Measurements from ENCODE around the gene XIRP1. TPM values are rescaled to one million over a fixed set of nuclear protein-coding genes. Genes with fewer than 3 reads are reported as not detected.

Gene XIRP1
- total RNA-seq, 2 experiments from 2014 or later: not detected

- no peak overlapping the region for H3K4me2 ChIP-seq (ENCODE audit: low read length)
- H3K27ac ChIP-seq (ENCODE audit: low read depth, low read length, poor library complexity, severe bottlenecking): no peak overlapping the region
- ChIA-PET POLR2A (interaction anchor here (1.1 to 1.3 kb wide), 2 partner anchors 9 to 12 kb away, joined by 3 to 5 read pairs; no protein-coding TSS in a partner anchor), CTCF (ENCODE audit: unreplicated experiment) (interaction anchor here (0.6 kb wide), 1 partner anchor 80 kb away, joined by 3 read pairs; no protein-coding TSS in a partner anchor)
- no peaks in the 10 kb centered on the region for H4K20me1 ChIP-seq (ENCODE audit: insufficient read depth, low read length)
- no peak for DNase-seq (ENCODE audit: low spot score)
- TF ChIP-seq, protein P1, sequence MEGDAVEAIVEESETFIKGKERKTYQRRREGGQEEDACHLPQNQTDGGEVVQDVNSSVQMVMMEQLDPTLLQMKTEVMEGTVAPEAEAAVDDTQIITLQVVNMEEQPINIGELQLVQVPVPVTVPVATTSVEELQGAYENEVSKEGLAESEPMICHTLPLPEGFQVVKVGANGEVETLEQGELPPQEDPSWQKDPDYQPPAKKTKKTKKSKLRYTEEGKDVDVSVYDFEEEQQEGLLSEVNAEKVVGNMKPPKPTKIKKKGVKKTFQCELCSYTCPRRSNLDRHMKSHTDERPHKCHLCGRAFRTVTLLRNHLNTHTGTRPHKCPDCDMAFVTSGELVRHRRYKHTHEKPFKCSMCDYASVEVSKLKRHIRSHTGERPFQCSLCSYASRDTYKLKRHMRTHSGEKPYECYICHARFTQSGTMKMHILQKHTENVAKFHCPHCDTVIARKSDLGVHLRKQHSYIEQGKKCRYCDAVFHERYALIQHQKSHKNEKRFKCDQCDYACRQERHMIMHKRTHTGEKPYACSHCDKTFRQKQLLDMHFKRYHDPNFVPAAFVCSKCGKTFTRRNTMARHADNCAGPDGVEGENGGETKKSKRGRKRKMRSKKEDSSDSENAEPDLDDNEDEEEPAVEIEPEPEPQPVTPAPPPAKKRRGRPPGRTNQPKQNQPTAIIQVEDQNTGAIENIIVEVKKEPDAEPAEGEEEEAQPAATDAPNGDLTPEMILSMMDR (conservative IDR thresholded peaks at IDR 0.05; ENCODE audit: low read length): 0 out of 2 replicates have a peak, but pooled peaks have one; percentile 25
- no peak for TF ChIP-seq EZH2phosphoT487 (IDR thresholded peaks at IDR 0.05; ENCODE audit: borderline replicate concordance, low read depth, low read length)
- no peak overlapping the region for H2AFZ ChIP-seq (ENCODE audit: low read length)
- H3K4me1 ChIP-seq (ENCODE audit: insufficient read depth, low read length, poor library complexity, severe bottlenecking): no peaks in the 10 kb centered on the region
- H3K4me3 ChIP-seq (ENCODE audit: low read depth, low read length, poor library complexity, severe bottlenecking): no peak overlapping the region
- intact Hi-C loops (cut with micrococcal nuclease; ENCODE audit: unreplicated experiment): no loop called here
- no peaks in the 10 kb centered on the region for H3K79me2 ChIP-seq (ENCODE audit: insufficient read depth, low read depth, low read length)
- BruUV-seq (replicated peaks): no TSS peak
- no peaks in the 10 kb centered on the region for H3K9me3 ChIP-seq (ENCODE audit: low read length)
- no peaks in the 10 kb centered on the region for H3K9me2 ChIP-seq (ENCODE audit: insufficient read depth, low read length)
- no peaks in the 10 kb centered on the region for H3K36me3 ChIP-seq (ENCODE audit: insufficient read depth, low read length)
Observed at GRCh38 chr3:39166134-39166710, 26.2 kb downstream of the XIRP1 start.

- no peaks in the 10 kb centered on the region for H3K4me1 ChIP-seq (ENCODE audit: insufficient read depth, low read length, poor library complexity, severe bottlenecking)
- DNase-seq (ENCODE audit: low spot score): no peak
- H3K36me3 ChIP-seq (ENCODE audit: insufficient read depth, low read length): no peaks in the 10 kb centered on the region
- POLR2A ChIA-PET: interaction anchor here (0.8 to 1.1 kb wide), 3 partner anchors 13 to 123 kb away, joined by 3 to 5 read pairs (median 3); no protein-coding TSS in a partner anchor
- H2AFZ ChIP-seq (ENCODE audit: low read length): no peak overlapping the region
- no peaks in the 10 kb centered on the region for H3K9me3 ChIP-seq (ENCODE audit: low read length)
- no TSS peak for BruUV-seq (replicated peaks)
- CTCF ChIA-PET (ENCODE audit: unreplicated experiment): no interaction called here
- TF ChIP-seq, protein P1 (conservative IDR thresholded peaks at IDR 0.05; ENCODE audit: low read length): no peak
- no peak for TF ChIP-seq EZH2phosphoT487 (IDR thresholded peaks at IDR 0.05; ENCODE audit: borderline replicate concordance, low read depth, low read length)
- no peak overlapping the region for H3K4me2 ChIP-seq (ENCODE audit: low read length)
- H3K9me2 ChIP-seq (ENCODE audit: insufficient read depth, low read length): no peaks in the 10 kb centered on the region
- no peaks in the 10 kb centered on the region for H3K79me2 ChIP-seq (ENCODE audit: insufficient read depth, low read depth, low read length)
- H3K27ac ChIP-seq (ENCODE audit: low read depth, low read length, poor library complexity, severe bottlenecking): no peak overlapping the region
- H3K4me3 ChIP-seq (ENCODE audit: low read depth, low read length, poor library complexity, severe bottlenecking): no peak overlapping the region
- no peaks in the 10 kb centered on the region for H4K20me1 ChIP-seq (ENCODE audit: insufficient read depth, low read length)
- intact Hi-C loops (cut with micrococcal nuclease; ENCODE audit: unreplicated experiment): no loop called here
Observed at GRCh38 chr3:39165518-39165917, 26.9 kb downstream of the XIRP1 start.

GRCh38 chr3:39164414-39164813 is 28.0 kb downstream of the XIRP1 start:
- TF ChIP-seq, protein P1 (conservative IDR thresholded peaks at IDR 0.05; ENCODE audit: low read length): no peak
- no peak for TF ChIP-seq EZH2phosphoT487 (IDR thresholded peaks at IDR 0.05; ENCODE audit: borderline replicate concordance, low read depth, low read length)
- Histone ChIP-seq H3K9me2 (ENCODE audit: insufficient read depth, low read length) (no peaks in the 10 kb centered on the region), H3K4me2 (ENCODE audit: low read length) (no peak overlapping the region), H3K4me1 (ENCODE audit: insufficient read depth, low read length, poor library complexity, severe bottlenecking) (no peaks in the 10 kb centered on the region), H3K79me2 (ENCODE audit: insufficient read depth, low read depth, low read length) (no peaks in the 10 kb centered on the region), H3K36me3 (ENCODE audit: insufficient read depth, low read length) (no peaks in the 10 kb centered on the region), H2AFZ (ENCODE audit: low read length) (no peak overlapping the region), H3K9me3 (ENCODE audit: low read length) (no peaks in the 10 kb centered on the region), H4K20me1 (ENCODE audit: insufficient read depth, low read length) (no peaks in the 10 kb centered on the region), H3K4me3 (ENCODE audit: low read depth, low read length, poor library complexity, severe bottlenecking) (no peak overlapping the region), H3K27ac (ENCODE audit: low read depth, low read length, poor library complexity, severe bottlenecking) (no peak overlapping the region)
- no TSS peak for BruUV-seq (replicated peaks)
- POLR2A ChIA-PET: interaction anchor here (0.7 to 1.4 kb wide), 3 partner anchors 8 to 1275 kb away, joined by 3 to 8 read pairs (median 7); no protein-coding TSS in a partner anchor
- intact Hi-C loops (cut with micrococcal nuclease; ENCODE audit: unreplicated experiment): no loop called here
- no peak for DNase-seq (ENCODE audit: low spot score)
- CTCF ChIA-PET (ENCODE audit: unreplicated experiment): no interaction called here
